GM21825 (cell line): ENCODE results near the gene MTO1.
"Not testable (repeated sequence)": the region's sequence is repeated elsewhere in the genome, so short reads cannot be mapped to it uniquely, and the experiment has no call there.

ENCODE experiments used
- ATAC-seq: cut with Tn5 transposase; IDR thresholded peaks from one replicate; pipeline ENCODE4 v1.9.1; 2021; ENCODE audit warnings: mild to moderate bottlenecking, moderate library complexity; ENCODE audit not compliant: unreplicated experiment

The MTO1 gene

GRCh38 chr6:73503027-73503772, 41.7 kb downstream of the MTO1 start:
- no peak for ATAC-seq

GRCh38 chr6:73504160-73504559, 42.6 kb downstream of the MTO1 start:
- no peak for ATAC-seq

GRCh38 chr6:73505142-73505541, 43.6 kb downstream of the MTO1 start:
- no peak for ATAC-seq

GRCh38 chr6:73505705-73506104, 44.2 kb downstream of the MTO1 start:
- ATAC-seq = not testable (repeated sequence)

GRCh38 chr6:73506246-73506645, 44.7 kb downstream of the MTO1 start:
- no peak for ATAC-seq

GRCh38 chr6:73508776-73509175, 47.2 kb downstream of the MTO1 start:
- no peak for ATAC-seq

GRCh38 chr6:73509851-73510250, 48.3 kb downstream of the MTO1 start:
- no peak for ATAC-seq

- ATAC-seq = no peak
Measured at GRCh38 chr6:73511796-73512195, 50.3 kb downstream of the MTO1 start.

GRCh38 chr6:73513496-73513854, 51.9 kb downstream of the MTO1 start:
- ATAC-seq = no peak

- ATAC-seq = no peak
Measured at GRCh38 chr6:73514746-73515110, 53.2 kb downstream of the MTO1 start.

GRCh38 chr6:73515204-73515655, 53.7 kb downstream of the MTO1 start:
- ATAC-seq = peak; percentile 35

- ATAC-seq = no peak
Measured at GRCh38 chr6:73516514-73517489, 55.3 kb downstream of the MTO1 start.

- ATAC-seq = not testable (repeated sequence)
Measured at GRCh38 chr6:73518100-73518981, 56.8 kb downstream of the MTO1 start.

GRCh38 chr6:73518982-73519881, 57.7 kb downstream of the MTO1 start:
- not testable (repeated sequence) for ATAC-seq

- no peak for ATAC-seq
Measured at GRCh38 chr6:73519926-73520687, 58.6 kb downstream of the MTO1 start.

GRCh38 chr6:73520688-73521350, 59.3 kb downstream of the MTO1 start, which contains the start of gene EEF1A1:
Gene EEF1A1, minus strand, starts transcription at chr6:73521032. Its CDS starts 1,006 bp downstream, at chr6:73520026.
- ATAC-seq = peak; percentile 59

GRCh38 chr6:73521351-73521985, 59.9 kb downstream of the MTO1 start:
- peak; percentile 34 for ATAC-seq
